Neutrophil (primary cell): ENCODE measurements around the gene TLDC2.
A peak's percentile ranks its signal among the peaks of the same experiment; 100 is the strongest.
"Not testable (repeated sequence)": the region's sequence is repeated elsewhere in the genome, so short reads cannot be mapped to it uniquely, and the experiment has no call there.

ENCODE experiments used
- H3K27ac ChIP-seq: fragments of 200-600 bp; sonication (generic); 2 replicates; pipeline ENCODE4 v1.5.1; 2016; ENCODE audit warnings: mild to moderate bottlenecking, moderate library complexity
- H3K27me3 ChIP-seq: fragments of 200-600 bp; sonication (generic); 2 replicates; pipeline ENCODE4 v1.6.0; 2016; ENCODE audit warnings: mild to moderate bottlenecking
- H3K36me3 ChIP-seq: fragments of 200-600 bp; sonication (generic); 2 replicates; pipeline ENCODE4 v1.5.1; 2017
- H3K4me1 ChIP-seq, 2 experiments: fragments of 200-600 bp in 1 of 2; sonication (generic) in 1 of 2; 1 replicate in 1 of 2; 2 replicates in 1 of 2; pipeline versions ENCODE4 v1.5.1 to v1.6.1; 2013 to 2016; ENCODE audit warnings: low read depth in 1 of 2, low read length in 1 of 2, mild to moderate bottlenecking in 1 of 2, moderate library complexity in 1 of 2; ENCODE audit not compliant: control insufficient read depth in 1 of 2, insufficient read depth in 1 of 2
- H3K4me3 ChIP-seq, 2 experiments: fragments of 200-600 bp in 1 of 2; sonication (generic) in 1 of 2; 1 replicate in 1 of 2; 2 replicates in 1 of 2; pipeline ENCODE4 v1.5.1; 2013 to 2016; ENCODE audit warnings: low read depth in 1 of 2, low read length in 1 of 2, mild to moderate bottlenecking in 1 of 2, moderate library complexity in 1 of 2
- H3K9me3 ChIP-seq: fragments of 200-600 bp; sonication (generic); 2 replicates; pipeline ENCODE4 v1.5.1; 2016
- TF ChIP-seq, protein P1 (sequence below): fragments of 200-600 bp; sonication (generic); IDR thresholded peaks from 2 replicates; pipeline ENCODE4 v1.5.1; 2016; ENCODE audit warnings: antibody characterized with exemption

Gene TLDC2

DNA sequence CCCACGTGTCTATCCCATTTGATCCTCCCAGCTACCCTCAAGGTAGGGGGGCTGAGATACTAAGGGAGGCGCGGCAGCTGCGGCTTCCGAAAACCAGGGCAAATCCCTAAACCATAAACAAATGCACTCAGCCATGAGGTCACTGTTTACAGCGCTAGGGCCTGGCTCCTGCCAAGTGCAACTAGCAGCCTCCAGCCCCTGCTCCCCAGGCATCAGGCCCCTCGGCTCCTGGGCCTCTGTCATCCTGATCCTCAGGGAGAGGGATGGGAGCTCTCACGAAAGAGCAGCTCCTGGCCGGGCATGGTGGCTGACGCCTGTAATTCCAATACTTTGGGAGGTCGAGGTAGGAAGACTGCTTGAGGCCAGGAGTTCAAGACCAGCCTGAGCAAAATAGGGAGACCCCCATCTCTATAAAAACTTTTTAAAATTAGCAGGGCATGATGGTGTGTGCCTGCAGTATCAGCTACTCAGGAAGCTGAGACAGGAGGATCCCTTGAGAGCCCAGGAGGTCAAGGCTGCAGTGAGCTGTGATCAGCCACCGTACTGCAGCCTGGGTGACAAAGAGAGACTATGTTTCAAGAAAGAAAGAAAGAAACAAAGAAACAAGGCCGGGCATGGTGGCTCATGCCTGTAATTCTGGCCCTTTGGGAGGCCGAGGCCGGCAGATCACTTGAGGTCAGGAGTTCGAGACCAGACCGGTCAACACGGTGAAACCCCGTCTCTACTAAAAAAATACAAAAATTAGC, 42.5 kb upstream of the TLDC2 start:
- Histone ChIP-seq H3K36me3 (no peaks in the 10 kb centered on the region), H3K27ac (no peak overlapping the region), H3K27me3 (no peaks in the 10 kb centered on the region), H3K4me1 (peaks cover 19 to 23% of the 10 kb centered on the region in 2 experiments), H3K9me3 (no peaks in the 10 kb centered on the region), H3K4me3 (no peak overlapping the region)
- TF ChIP-seq, protein P1, sequence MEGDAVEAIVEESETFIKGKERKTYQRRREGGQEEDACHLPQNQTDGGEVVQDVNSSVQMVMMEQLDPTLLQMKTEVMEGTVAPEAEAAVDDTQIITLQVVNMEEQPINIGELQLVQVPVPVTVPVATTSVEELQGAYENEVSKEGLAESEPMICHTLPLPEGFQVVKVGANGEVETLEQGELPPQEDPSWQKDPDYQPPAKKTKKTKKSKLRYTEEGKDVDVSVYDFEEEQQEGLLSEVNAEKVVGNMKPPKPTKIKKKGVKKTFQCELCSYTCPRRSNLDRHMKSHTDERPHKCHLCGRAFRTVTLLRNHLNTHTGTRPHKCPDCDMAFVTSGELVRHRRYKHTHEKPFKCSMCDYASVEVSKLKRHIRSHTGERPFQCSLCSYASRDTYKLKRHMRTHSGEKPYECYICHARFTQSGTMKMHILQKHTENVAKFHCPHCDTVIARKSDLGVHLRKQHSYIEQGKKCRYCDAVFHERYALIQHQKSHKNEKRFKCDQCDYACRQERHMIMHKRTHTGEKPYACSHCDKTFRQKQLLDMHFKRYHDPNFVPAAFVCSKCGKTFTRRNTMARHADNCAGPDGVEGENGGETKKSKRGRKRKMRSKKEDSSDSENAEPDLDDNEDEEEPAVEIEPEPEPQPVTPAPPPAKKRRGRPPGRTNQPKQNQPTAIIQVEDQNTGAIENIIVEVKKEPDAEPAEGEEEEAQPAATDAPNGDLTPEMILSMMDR: no peak

DNA sequence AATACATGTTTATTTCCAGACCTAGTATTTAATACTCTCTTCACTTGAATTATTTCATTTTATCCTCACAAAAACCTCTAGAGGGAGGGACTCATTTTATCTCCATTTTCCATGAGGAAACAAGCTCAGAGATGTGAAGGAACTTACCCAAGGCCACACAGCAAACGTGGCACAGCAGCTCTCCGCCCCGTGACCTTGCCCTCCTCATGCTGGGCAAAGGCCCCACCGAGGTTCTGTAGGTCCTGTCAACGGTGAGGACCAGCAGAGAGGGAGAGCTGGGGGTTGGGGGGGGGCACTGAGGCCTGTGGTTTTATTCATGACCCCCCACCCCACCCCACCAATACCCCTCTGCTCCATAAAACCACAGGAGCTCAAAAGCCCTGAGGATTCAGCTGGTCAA, 40.9 kb upstream of the TLDC2 start:
- peak overlapping the region; percentile 53 to 56 for H3K4me3 ChIP-seq
- H3K27ac ChIP-seq: peak overlapping the region; percentile 75
- TF ChIP-seq, protein P1: no peak
- H3K9me3 ChIP-seq: no peaks in the 10 kb centered on the region
- no peaks in the 10 kb centered on the region for H3K36me3 ChIP-seq
- peaks cover 19 to 23% of the 10 kb centered on the region in 2 experiments for H3K4me1 ChIP-seq
- no peaks in the 10 kb centered on the region for H3K27me3 ChIP-seq

DNA sequence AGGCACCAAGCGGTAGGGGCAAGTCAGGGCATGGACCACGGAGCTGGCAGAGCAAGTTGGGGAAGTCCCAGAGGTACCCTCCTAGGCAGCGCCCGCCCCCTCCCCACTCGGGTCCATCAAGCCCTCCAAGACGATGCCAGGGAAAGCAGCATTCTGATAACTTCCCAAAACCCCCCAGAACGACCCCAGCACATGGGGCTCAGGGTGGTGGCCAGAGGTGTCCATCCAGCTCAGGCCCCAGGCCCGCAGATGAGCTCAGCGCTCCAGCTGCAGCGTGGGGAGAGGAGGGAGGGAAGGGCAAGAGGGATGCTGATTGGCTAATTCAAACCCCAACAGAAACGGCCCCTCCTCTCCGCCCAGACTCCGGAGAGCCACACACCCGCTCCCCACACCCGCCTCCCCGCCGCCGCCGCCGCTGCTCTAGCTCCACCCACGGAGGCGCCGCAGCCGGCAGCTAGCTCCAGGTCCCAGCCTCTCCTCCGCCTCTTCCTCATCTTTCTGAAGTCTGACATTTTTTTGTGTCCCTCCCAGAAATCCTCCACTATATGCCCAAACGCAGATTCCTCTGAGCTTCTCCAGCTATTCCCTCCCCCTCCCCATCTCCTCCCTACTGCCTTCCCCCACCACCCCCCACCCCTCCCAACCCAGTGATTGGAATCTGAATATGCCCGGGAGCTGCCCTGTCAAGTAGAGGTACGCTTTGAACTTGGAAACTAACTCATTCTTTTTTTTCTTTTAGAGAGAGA, 40.3 kb upstream of the TLDC2 start:
- TF ChIP-seq, protein P1: no peak
- peak overlapping the region; percentile 75 for H3K27ac ChIP-seq
- H3K9me3 ChIP-seq: no peaks in the 10 kb centered on the region
- H3K27me3 ChIP-seq: no peaks in the 10 kb centered on the region
- peak overlapping the region; percentile 53 to 56 for H3K4me3 ChIP-seq
- peaks cover 19 to 23% of the 10 kb centered on the region in 2 experiments for H3K4me1 ChIP-seq
- H3K36me3 ChIP-seq: no peaks in the 10 kb centered on the region

DNA sequence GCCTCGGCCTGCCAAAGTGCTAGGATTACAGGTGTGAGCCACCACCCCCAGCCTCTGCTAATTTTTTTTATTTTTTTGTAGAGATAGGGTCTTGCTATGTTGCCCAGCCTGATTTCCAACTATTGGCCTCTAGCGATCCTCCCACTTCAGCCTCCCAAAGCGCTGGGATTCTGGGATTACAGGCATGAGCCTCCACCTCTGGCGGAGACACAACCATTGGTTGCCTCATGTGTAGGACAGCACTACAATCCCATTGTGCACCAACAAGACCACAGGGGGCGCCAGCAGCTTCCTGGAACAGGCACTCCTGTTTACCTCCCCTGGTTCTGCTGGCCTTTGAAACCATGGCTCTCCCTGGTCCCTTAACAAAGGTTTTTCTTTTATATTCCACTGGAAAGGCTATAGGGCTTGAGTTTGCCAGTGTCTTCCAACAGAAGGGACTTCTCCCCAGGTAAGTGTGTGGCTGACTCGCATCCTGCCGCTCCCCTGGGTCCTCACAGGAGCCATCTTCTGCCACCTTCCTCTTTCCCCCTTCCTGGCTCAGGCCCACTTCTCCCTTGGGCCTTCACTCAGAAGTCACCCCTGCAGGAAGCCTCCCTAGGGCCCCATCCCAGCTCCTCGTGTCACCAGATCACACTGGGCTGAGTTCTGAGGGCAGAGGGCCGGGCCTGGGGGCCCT, 39.2 kb upstream of the TLDC2 start:
- Histone ChIP-seq H3K4me3 (no peak overlapping the region), H3K9me3 (no peaks in the 10 kb centered on the region), H3K27me3 (no peaks in the 10 kb centered on the region), H3K4me1 (peaks cover 26 to 29% of the 10 kb centered on the region in 2 experiments), H3K36me3 (no peaks in the 10 kb centered on the region), H3K27ac (peak overlapping the region; percentile 75)
- TF ChIP-seq, protein P1: peak; percentile 38

DNA sequence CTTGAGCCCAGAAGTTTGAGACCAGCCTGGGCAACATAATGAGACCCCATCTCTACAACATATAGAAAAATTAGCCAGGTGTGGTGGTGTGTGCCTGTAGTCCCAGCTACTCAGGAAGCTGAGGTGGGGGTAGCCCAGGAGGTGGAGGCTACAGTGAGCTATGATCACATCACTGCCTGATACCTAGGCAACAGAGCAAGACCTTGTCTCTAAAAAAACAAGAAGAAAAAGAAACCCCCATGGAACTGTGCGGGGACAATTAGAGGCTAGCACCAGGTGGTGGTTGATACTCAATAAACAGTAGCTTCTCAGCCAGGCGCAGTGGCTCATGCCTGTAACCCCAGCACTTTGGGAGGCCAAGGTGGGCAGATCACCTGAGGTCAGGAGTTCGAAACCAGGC, 37.6 kb upstream of the TLDC2 start:
- not testable (repeated sequence) for H3K36me3 ChIP-seq, H3K4me3 ChIP-seq, H3K27me3 ChIP-seq, H3K9me3 ChIP-seq, H3K27ac ChIP-seq
- peaks cover 43 to 46% of the 10 kb centered on the region in 2 experiments for H3K4me1 ChIP-seq
